ENCODE measurements around the gene ASB4.
"Not testable (repeated sequence)": the region's sequence is repeated elsewhere in the genome, so short reads cannot be mapped to it uniquely, and the experiment has no call there.

Gene ASB4

DNA sequence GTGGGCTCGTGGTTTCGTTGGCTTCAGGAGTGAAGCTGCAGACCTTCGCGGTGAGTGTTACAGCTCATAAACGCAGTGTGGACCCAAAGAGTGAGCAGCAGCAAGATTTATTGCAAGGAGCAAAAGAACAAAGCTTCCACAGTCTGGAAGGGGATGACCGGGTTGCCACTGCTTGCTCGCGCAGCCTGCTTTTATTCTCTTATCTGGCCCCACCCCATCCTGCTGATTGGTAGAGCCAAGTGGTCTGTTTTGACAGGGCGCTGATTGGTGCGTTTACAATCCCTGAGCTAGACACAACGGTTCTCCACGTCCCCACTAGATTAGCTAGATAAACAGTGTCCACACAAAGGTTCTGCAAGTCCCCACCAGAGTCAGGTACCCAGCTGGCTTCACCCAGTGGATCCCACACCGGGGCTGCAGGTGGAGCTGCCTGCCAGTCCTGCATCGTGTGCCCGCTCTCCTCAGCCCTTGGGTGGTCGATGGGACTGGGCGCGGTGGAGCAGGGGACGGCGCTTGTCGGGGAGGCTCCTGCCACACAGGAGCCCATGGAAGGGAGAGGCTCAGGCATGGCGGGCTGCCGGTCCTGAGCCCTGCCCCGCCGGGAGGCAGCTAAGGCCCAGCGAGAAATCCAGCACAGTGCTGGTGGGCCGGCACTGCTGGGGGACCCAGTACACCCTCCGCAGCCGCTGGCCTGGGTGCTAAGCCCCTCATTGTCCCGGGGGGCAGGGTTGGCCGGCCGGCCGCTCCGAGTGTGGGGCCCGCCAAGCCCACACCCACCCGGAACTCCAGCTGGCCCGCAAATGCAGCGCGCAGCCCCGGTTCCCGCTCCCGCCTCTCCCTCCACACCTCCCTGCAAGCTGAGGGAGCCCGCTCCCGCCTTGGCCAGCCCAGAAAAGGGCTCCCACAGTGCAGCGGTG lies 66.5 kb downstream of the ASB4 start:
- not testable (repeated sequence) for DNase-seq (ENCODE audit: low read depth in 3 of 3)

DNA sequence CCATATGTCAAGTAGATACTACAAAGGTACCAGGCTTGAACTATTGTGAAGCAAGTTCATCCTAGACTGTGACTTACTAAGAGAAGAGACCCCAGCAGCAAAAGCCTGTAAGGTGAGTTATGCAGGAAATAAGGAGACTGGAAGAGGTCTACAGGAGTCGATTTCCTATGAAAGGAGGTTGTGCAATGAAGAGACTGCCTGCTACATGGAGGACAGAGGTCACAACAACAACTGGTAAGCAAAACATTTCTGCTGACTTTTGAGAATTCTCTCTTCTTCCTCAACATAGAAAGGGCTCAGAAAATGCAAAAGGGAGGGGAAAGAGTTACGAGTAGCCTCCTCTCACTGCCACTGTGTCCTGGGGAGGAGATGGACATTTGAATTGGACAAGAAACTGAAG lies 68.2 kb downstream of the ASB4 start:
- DNase-seq (ENCODE audit: low read depth in 3 of 3) = no peak

DNA sequence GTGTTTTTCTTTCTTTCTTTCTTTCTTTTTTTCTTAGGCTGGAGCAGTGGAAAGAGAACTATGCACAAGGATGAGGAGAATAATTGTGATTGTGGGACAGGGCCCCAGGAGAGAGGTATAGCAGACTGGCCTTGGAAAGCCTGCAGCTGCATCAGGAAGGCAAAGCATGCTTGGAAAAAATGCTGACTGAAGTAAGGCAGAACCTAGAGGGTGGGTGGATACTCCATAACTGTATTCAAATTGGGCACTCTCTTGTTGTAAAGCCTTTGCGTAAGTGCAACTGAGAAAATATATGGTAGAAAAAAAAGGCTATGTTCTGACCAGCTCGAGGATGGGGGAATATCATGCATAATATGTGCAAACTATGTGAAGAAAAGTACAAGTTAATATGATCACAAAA lies 71.0 kb downstream of the ASB4 start:
- no peak for DNase-seq (ENCODE audit: low read depth in 3 of 3)

DNA sequence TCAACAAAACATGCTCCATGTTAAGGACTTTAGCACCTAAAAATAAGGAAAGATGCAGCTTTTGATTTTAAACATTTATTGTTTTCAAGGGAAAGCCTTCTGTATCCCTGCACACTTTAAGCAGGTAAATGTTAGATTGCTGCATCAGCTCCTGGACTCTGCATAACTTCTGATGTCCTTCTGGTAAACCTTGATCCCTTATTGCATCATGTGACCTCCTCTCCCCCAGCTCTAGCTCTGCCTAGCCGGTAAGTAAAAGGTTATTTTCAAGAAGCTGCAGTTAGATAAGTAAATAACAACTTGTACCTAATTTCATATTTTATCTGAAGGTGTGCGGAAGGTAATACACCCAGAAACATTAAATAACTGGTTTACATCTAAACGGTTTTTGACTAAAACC lies 73.1 kb downstream of the ASB4 start:
- no peak for DNase-seq (ENCODE audit: low read depth in 3 of 3)

DNA sequence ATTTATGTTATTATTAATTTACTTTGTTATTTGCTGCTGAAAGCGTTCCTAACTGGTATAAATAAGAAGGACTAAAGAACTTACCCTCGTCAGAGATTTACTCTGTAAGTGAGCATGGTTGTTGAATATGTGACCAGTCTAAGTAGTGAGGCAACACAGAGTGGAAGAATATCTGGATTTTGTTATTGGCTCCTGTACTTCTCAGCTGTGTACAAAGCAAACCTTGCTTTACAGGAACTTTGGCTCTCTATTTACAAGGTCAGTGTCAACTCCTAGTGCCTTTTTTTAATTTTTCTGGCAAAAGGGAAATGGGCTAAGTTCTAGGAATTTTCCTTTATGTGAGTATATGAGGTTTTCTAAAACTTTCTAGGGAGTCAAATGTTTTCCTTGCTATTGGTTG lies 74.9 kb downstream of the ASB4 start:
- no peak for DNase-seq (ENCODE audit: low read depth in 3 of 3)

DNA sequence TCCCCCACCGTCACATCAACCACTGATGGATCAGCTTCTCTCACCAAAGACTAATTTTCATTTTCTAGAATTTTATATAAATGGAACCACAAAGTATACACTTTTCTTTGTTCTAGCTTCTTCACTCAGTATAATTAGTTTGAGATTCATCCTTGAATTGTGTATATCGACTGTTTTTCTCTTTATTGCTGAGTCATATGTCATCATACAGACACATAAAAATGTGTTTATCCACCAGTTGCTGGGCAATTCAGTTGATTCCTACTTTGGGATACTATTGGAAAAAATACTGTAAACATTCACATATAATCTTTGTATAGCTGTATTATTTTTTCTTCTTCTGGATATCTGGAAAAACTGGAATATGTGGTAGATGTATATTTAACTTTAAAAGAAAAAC lies 84.0 kb downstream of the ASB4 start:
- no peak for DNase-seq (ENCODE audit: low read depth in 3 of 3)

DNA sequence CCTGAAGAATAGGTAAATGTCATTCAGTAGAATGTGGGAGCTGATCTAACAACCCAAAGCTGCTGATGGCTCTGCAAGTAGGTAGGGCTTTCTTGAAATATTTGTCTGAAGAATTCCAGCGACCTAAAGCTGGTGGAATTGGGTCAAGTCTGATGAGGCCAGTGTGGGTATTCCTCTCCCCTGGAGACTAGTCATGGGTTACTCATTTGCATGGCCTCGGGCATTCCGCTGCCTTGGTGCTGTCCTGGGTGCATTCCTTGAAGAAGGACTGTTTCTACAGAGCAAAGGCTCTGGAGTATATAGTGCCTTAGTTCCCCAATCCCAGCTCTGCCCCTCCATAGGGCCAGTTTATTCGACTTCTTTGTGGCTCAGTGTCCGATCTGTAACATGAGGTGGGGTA lies 91.4 kb downstream of the ASB4 start:
- no peak for DNase-seq (ENCODE audit: low read depth in 3 of 3)

DNA sequence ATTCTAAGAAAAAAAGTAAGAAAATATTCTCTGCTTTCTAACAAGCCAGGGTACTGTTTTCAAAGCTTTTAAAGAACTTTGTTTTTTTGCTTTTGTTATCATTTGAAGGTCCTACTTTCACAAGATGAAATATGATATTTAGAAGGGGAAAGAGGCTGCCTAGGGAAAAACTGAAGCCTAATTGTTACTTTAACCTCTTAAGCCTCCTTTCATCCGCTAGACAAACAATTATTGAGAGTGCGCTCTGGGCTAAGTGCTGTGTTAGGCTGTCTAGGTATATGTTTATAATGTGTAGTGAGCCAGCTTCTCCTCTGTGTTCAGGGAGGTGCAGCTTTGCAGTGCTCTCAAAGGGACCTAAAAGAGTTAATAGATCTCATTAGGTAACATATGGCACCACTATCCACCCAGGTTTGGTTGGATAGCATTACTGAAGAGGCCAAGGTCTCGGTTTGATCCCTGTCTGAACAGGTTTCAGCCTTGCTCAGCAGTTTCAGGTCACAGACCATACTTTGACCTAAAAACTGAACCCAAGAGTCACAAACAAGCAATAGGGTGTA lies 92.6 kb downstream of the ASB4 start:
- no peak for DNase-seq (ENCODE audit: low read depth in 3 of 3)

GRCh38 chr7:95579318-95579717 lies 93.6 kb downstream of the ASB4 start:
- no peak for DNase-seq (ENCODE audit: low read depth in 3 of 3)

DNA sequence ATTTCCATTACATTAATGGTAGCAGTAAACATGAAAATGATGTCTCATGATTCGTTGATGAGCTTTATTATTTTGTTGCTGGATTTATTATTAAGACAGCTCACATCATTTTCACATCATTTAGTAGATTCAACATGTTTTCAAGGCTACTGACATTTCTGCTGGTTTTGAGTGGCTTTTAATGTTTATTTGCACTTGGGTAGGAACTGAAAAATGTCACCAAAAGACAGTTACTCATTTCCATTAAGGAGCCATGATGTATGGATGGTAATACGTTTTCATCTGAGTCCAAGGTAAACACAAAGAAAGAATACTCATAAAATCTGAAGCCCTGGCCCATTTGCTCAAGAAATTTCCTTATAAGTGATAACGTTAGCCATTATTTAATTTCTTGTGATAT lies 95.7 kb downstream of the ASB4 start:
- no peak for DNase-seq (ENCODE audit: low read depth in 3 of 3)

DNA sequence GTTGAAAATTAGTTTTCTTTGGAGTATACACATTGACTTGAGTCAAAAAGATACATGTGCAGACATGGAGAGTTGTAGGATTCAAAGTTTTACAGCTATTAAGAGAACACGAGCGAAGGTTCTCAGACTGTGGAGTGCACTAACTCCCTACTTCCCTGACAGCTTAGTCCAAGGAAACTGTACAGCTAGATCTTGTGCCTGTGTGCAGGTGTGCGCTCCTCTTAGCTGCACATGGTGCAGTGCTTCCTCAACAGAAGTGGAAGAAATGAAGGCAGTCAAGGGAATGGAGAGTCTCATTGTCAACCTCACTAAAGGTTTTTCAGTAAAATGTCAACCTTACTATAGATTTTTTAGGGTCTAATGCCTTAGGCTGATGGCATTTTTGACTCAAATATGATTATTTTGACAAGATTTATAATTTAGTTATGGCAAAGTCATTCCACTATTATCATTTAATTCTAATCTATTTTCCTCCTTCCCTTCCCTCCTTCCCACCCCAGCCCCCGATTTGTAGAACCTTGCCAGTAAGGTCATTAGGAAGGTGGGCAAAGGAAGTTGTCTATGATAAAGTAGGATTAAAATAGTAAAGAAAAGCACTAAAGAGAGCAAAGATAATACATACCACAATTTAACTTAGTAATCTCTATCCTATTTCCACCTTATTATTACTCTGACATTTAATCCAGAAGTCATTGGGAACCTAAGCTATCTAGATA lies 97.0 kb downstream of the ASB4 start:
- no peak for DNase-seq (ENCODE audit: low read depth in 3 of 3)

GRCh38 chr7:95583834-95584621 lies 98.3 kb downstream of the ASB4 start:
- DNase-seq (ENCODE audit: low read depth in 3 of 3) = no peak

GRCh38 chr7:95584769-95585425 lies 99.2 kb downstream of the ASB4 start:
- DNase-seq (ENCODE audit: low read depth in 3 of 3) = no peak

- DNase-seq (ENCODE audit: low read depth in 3 of 3) = no peak
Measured at GRCh38 chr7:95585426-95585789, 99.7 kb downstream of the ASB4 start.

DNA sequence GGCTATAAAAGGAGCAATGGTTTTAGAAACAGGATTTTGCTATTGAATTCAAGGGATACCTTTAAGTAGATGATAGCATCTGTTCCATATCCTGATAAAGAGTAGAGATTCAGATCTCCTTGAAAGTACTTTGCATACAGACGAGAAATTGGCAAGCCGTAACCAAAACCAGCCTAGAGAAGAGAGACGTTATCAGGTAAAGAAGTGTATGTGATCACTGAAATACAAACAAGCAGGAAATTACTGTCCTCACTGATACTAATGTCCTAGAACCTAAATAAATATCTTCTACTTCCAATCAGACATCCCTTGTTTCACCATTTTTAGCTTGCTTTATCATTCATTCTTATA lies 101.2 kb downstream of the ASB4 start:
- no peak for DNase-seq (ENCODE audit: low read depth in 3 of 3)

- no peak for DNase-seq (ENCODE audit: low read depth in 3 of 3)
Measured at GRCh38 chr7:95589031-95589430, 103.3 kb downstream of the ASB4 start.

DNA sequence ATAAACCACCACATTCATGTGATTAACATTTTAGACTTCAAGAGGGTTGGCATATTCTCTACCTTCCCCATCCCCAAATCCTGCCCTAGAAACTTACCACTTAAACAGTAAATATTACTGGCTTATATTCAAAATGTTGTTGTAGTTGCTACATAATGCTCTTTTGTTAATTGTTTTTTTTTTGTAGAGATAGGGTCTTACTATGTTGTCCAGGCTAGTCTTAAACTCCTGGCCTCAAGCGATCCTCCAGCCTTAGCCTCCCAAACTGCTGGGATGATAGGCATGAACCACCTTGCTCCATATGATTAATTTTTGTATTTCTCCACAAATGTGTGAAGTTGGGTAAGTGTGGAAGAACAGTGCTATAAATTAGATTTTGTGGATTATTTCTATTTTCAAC lies 104.0 kb downstream of the ASB4 start:
- DNase-seq (ENCODE audit: low read depth in 3 of 3) = no peak

Data from stimulated activated CD4-positive, alpha-beta T cell treated with anti-CD3 and anti-CD28 coated beads, TNF-alpha, amount 100 ng/mL, for 24 hours (primary cell).